H1 (cell line): Measurements from ENCODE around the gene ANKRD17. TPM values are rescaled to one million over a fixed set of nuclear protein-coding genes. Genes with fewer than 3 reads are reported as not detected.

Source experiments
- CTCF ChIA-PET: fragments of 300-600 bp; sonication (Branson Sonifier 250); formaldehyde crosslinking; loops from one replicate; lab custom pipeline; 2021; ENCODE audit not compliant: partially characterized antibody; lab: Charles Lee
- POLR2A ChIA-PET: fragments of 300-600 bp; sonication (Branson Sonifier 250); formaldehyde crosslinking; loops from one replicate; lab custom pipeline; 2021; ENCODE audit warnings: inconsistent platforms; ENCODE audit not compliant: partially characterized antibody; lab: Charles Lee
- DNase-seq, 2 experiments: peaks; one replicate each; pipeline versions ENCODE4 v3.0.0 to v3.0.0-alpha.2; 2010 to 2022; ENCODE audit warnings: low spot score in 2 of 2, low read depth in 1 of 2, mixed read lengths in 1 of 2
- FAIRE-seq: peaks from 2 replicates; lab custom pipeline; 2011; peaks lifted over from hg19 to GRCh38; lab: Jason Lieb, UNC
- H2AFZ ChIP-seq: 2 replicates; pipeline ENCODE4 v1.8.1; 2012; ENCODE audit warnings: low read length, inconsistent platforms
- H2AK5ac ChIP-seq: 2 replicates; pipeline ENCODE4 v1.6.1; 2013; ENCODE audit warnings: low read depth, low read length
- H2BK120ac ChIP-seq: replicated peaks from 2 replicates; pipeline ENCODE3; 2013; ENCODE audit warnings: low read depth, low read length, inconsistent platforms
- H2BK12ac ChIP-seq: 2 replicates; pipeline ENCODE4 v1.6.1; 2013; ENCODE audit warnings: low read depth, low read length
- H2BK15ac ChIP-seq: 2 replicates; pipeline ENCODE4 v1.6.1; 2013; ENCODE audit warnings: low read length
- H2BK20ac ChIP-seq: 2 replicates; pipeline ENCODE4 v1.6.1; 2013; ENCODE audit warnings: low read length
- H2BK5ac ChIP-seq: 2 replicates; pipeline ENCODE4 v1.6.1; 2013; ENCODE audit warnings: low read depth, low read length
- H3K14ac ChIP-seq: 2 replicates; pipeline ENCODE4 v1.6.1; 2013; ENCODE audit warnings: inconsistent platforms; ENCODE audit not compliant: insufficient read length
- H3K18ac ChIP-seq: 2 replicates; pipeline ENCODE4 v1.6.1; 2013; ENCODE audit warnings: low read length; ENCODE audit errors: extremely low read depth
- H3K23ac ChIP-seq: 2 replicates; pipeline ENCODE4 v1.6.1; 2013; ENCODE audit warnings: inconsistent platforms; ENCODE audit not compliant: insufficient read length
- H3K23me2 ChIP-seq: 2 replicates; pipeline ENCODE4 v1.6.1; 2013; ENCODE audit warnings: low read depth, low read length
- H3K27ac ChIP-seq: 2 replicates; pipeline ENCODE4 v1.6.1; 2011; ENCODE audit warnings: low read depth, low read length, inconsistent platforms
- H3K27me3 ChIP-seq, 4 experiments: replicated peaks in 1 of 4; 1 replicate in 1 of 4; 2 replicates in 3 of 4; pipeline versions ENCODE4 v1.6.1 to v1.8.1; 2011 to 2013; ENCODE audit warnings: low read length in 3 of 4, mild to moderate bottlenecking in 3 of 4, inconsistent platforms in 2 of 4, mixed read lengths in 2 of 4, moderate library complexity in 1 of 4; ENCODE audit not compliant: control insufficient read depth in 3 of 4, insufficient read depth in 3 of 4; ENCODE audit errors: extremely low read depth in 1 of 4
- H3K36me3 ChIP-seq, 4 experiments: 2 replicates each; pipeline versions ENCODE4 v1.6.1 to v1.8.1; 2011 to 2013; ENCODE audit warnings: mild to moderate bottlenecking in 4 of 4, low read length in 3 of 4, moderate library complexity in 2 of 4, control low read depth in 1 of 4, inconsistent platforms in 1 of 4; ENCODE audit not compliant: insufficient read depth in 4 of 4, control insufficient read depth in 2 of 4
- H3K4ac ChIP-seq: replicated peaks from 2 replicates; pipeline ENCODE3; 2013; ENCODE audit warnings: low read length, low read depth, mixed read lengths, inconsistent platforms; ENCODE audit not compliant: insufficient read length
- H3K4me1 ChIP-seq, 4 experiments: replicated peaks in 1 of 4; 1 replicate in 1 of 4; 2 replicates in 3 of 4; pipeline versions ENCODE4 v1.6.1 to v1.8.1; 2011 to 2013; ENCODE audit warnings: low read length in 3 of 4, inconsistent platforms in 2 of 4, mixed read lengths in 1 of 4; ENCODE audit not compliant: insufficient read depth in 4 of 4, control insufficient read depth in 3 of 4
- H3K4me2 ChIP-seq, 2 experiments: 2 replicates each; pipeline versions ENCODE4 v1.6.1 to v1.8.1; 2011 to 2013; ENCODE audit warnings: low read depth in 2 of 2, low read length in 2 of 2, control low read depth in 1 of 2, inconsistent platforms in 1 of 2, mild to moderate bottlenecking in 1 of 2; ENCODE audit not compliant: insufficient read depth in 1 of 2
- H3K4me3 ChIP-seq, 4 experiments: fragments of 200-600, 300-600 bp in 1 of 4; sonication (generic), shearing (Covaris generic), sonication (Bioruptor Twin) in 1 of 4; 2 replicates each; pipeline versions ENCODE4 v1.5.1 to v1.8.1; 2011 to 2016; ENCODE audit warnings: low read length in 4 of 4, low read depth in 3 of 4, control low read depth in 2 of 4, inconsistent platforms in 2 of 4, mild to moderate bottlenecking in 2 of 4, mixed read lengths in 1 of 4, moderate library complexity in 1 of 4; ENCODE audit not compliant: insufficient read depth in 2 of 4; ENCODE audit errors: extremely low read depth in 1 of 4
- H3K56ac ChIP-seq: replicated peaks from 2 replicates; pipeline ENCODE3; 2013; ENCODE audit warnings: low read depth, mild to moderate bottlenecking, mixed read lengths, low read length, inconsistent platforms; ENCODE audit not compliant: insufficient read length
- H3K79me1 ChIP-seq: 2 replicates; pipeline ENCODE4 v1.6.1; 2013; ENCODE audit warnings: low read depth, low read length, control low read depth
- H3K79me2 ChIP-seq, 2 experiments: 2 replicates each; pipeline versions ENCODE4 v1.6.1 to v1.8.1; 2012 to 2013; ENCODE audit warnings: low read length in 2 of 2, mild to moderate bottlenecking in 2 of 2, inconsistent platforms in 1 of 2; ENCODE audit not compliant: insufficient read depth in 2 of 2, control insufficient read depth in 1 of 2
- H3K9ac ChIP-seq, 4 experiments: replicated peaks in 1 of 4; 1 replicate in 1 of 4; 2 replicates in 3 of 4; pipeline versions ENCODE4 v1.6.1 to v1.8.1; 2011 to 2013; ENCODE audit warnings: low read depth in 3 of 4, low read length in 3 of 4, control low read depth in 2 of 4, mild to moderate bottlenecking in 2 of 4, moderate library complexity in 2 of 4, inconsistent platforms in 1 of 4; ENCODE audit errors: extremely low read depth in 1 of 4
- H3K9me3 ChIP-seq, 2 experiments: 2 replicates each; pipeline versions ENCODE4 v1.6.1 to v1.8.1; 2012 to 2013; ENCODE audit warnings: mild to moderate bottlenecking in 2 of 2, moderate library complexity in 2 of 2, control low read depth in 1 of 2, inconsistent platforms in 1 of 2, low read depth in 1 of 2, low read length in 1 of 2, mixed read lengths in 1 of 2; ENCODE audit not compliant: insufficient read depth in 2 of 2
- H4K20me1 ChIP-seq, 2 experiments: replicated peaks in 1 of 2; 2 replicates each; pipeline versions ENCODE3 to v1.8.1; 2011 to 2013; ENCODE audit warnings: inconsistent platforms in 2 of 2, low read length in 2 of 2, mild to moderate bottlenecking in 1 of 2; ENCODE audit not compliant: insufficient read depth in 2 of 2, control insufficient read depth in 1 of 2
- H4K5ac ChIP-seq: 2 replicates; pipeline ENCODE4 v1.6.1; 2013; ENCODE audit warnings: low read length, low read depth, mixed read lengths, inconsistent platforms; ENCODE audit not compliant: insufficient read length
- H4K8ac ChIP-seq: 2 replicates; pipeline ENCODE4 v1.8.0; 2013; ENCODE audit warnings: mild to moderate bottlenecking, moderate library complexity, low read length, inconsistent platforms; ENCODE audit not compliant: insufficient read depth; ENCODE audit errors: extremely low read depth
- H4K91ac ChIP-seq: replicated peaks from 2 replicates; pipeline ENCODE3; 2013; ENCODE audit warnings: low read length, mixed read lengths, inconsistent platforms; ENCODE audit not compliant: insufficient read length
- GTF2F1 ChIP-seq: IDR thresholded peaks from 2 replicates; pipeline ENCODE4 v1.6.1; 2012; ENCODE audit warnings: low read depth, low read length, improper control_type of control experiment, borderline replicate concordance
- KDM4A ChIP-seq: IDR thresholded peaks from one replicate; pipeline ENCODE4 v1.7.1; 2012; ENCODE audit warnings: low read depth, mild to moderate bottlenecking, moderate library complexity, low read length, inconsistent platforms; ENCODE audit not compliant: severe bottlenecking
- PHF8 ChIP-seq: fragments of 200-600 bp; sonication (generic); conservative IDR thresholded peaks from 2 replicates; pipeline ENCODE4 v1.7.1; 2012; ENCODE audit warnings: low read depth, mild to moderate bottlenecking, inconsistent platforms, low read length, moderate library complexity
- POLR2AphosphoS5 ChIP-seq: IDR thresholded peaks from 2 replicates; pipeline ENCODE4 v1.6.1; 2011; ENCODE audit warnings: low read depth, low read length
- RFX5 ChIP-seq: IDR thresholded peaks from 2 replicates; pipeline ENCODE4 v1.6.1; 2011; ENCODE audit warnings: low read depth, low read length, improper control_type of control experiment, borderline replicate concordance
- SAP30 ChIP-seq: fragments of 300-600 bp; sonication (generic); IDR thresholded peaks from 2 replicates; pipeline ENCODE4 v1.7.1; 2012; ENCODE audit warnings: low read length, moderate library complexity, mild to moderate bottlenecking, inconsistent platforms; ENCODE audit not compliant: insufficient read depth, insufficient replicate concordance
- SIRT6 ChIP-seq: IDR thresholded peaks from one replicate; pipeline ENCODE4 v1.7.1; 2012; ENCODE audit warnings: low read length, inconsistent platforms
- SRF ChIP-seq: IDR thresholded peaks from 2 replicates; pipeline ENCODE4 v1.6.1; 2011; ENCODE audit warnings: mild to moderate bottlenecking, low read depth, low read length, moderate library complexity
- ZNF274 ChIP-seq: IDR thresholded peaks from 2 replicates; pipeline ENCODE4 v1.7.0; 2012; ENCODE audit warnings: low read length, borderline replicate concordance; ENCODE audit errors: extremely low read depth
- WGBS, 2 experiments: shearing (Covaris generic) in 1 of 2; methylation state at CpG; one replicate each; pipeline versions ENCODE4 v1.1.6 to v1.1.7; 2013 to 2015; ENCODE audit warnings: low lambda C conversion rate in 2 of 2, mixed read lengths in 2 of 2, inconsistent platforms in 1 of 2, low coverage in 1 of 2, missing lambda C conversion rate in 1 of 2; ENCODE audit not compliant: insufficient replicate concordance in 2 of 2, insufficient coverage in 1 of 2, insufficient read length in 1 of 2; ENCODE audit errors: extremely low coverage in 1 of 2, missing lambda C conversion rate in 1 of 2; 5-methylcytosine and 5-hydroxymethylcytosine counted together
- polyA plus RNA-seq, 7 experiments: library from polyadenylated mRNA; depleted of rRNA in 3 of 7; stranded (reverse) in 5 of 7; unstranded in 2 of 7; fragments of >200 nt in 5 of 7; fragments of 200-250 nt in 2 of 7; gene quantifications; 1 replicate in 5 of 7; 2 replicates in 1 of 7; 4 replicates in 1 of 7; pipeline versions ENCODE4 v1.2.1 to v1.2.3, GENCODE V29; 2011 to 2013; ENCODE audit warnings: missing spikeins in 2 of 7, mixed read lengths in 2 of 7
- total RNA-seq: library from RNA; stranded (reverse); fragmentation: NEBNext Ultra II Directional; extraction: Animal tissue kit (Norgen Biotek cat#: 25700); gene quantifications from 2 replicates; pipeline ENCODE4 v1.2.1, GENCODE V29; 2021
- TF ChIP-seq, protein P1 (sequence below): IDR thresholded peaks from 2 replicates; pipeline ENCODE4 v1.6.1; 2012; ENCODE audit warnings: inconsistent platforms

Gene ANKRD17
- total and polyA plus RNA-seq, 2 of the 8 experiments (the other 6 are each of a cell fraction or from before 2014, with no cell fraction given): 42.4 to 93.7 TPM

DNA sequence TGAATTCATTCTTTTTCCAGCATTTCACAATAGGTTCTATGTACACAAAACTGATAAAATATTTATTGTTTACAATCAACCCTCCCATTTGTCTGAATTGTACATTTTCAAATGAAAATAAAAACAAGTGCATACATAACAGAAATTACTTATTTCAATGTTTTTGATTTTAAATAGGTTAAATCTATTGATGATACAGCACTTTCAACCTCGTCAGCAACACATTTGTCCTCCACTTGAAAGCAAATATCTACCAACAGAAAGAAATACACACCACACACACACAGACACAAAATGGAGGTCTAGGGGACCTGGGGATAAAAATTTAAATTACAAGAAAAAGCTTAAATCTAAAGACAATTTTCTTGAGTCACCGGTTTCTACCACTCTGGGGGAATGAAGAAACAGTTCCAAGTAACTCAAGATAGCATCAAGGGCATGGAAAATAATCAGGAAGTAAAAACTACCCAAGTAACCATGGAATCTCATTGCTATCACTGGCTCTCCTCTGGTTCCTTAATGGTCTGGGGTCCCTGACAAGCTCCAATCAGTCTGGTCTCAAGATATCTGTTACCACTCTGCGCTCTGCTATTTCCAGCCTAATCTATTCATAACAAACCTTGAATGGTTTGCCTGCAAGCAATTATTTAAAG is 27.6 kb downstream of the ANKRD17 start:
- POLR2A ChIA-PET: no interaction called here
- no peaks in the 10 kb centered on the region for H3K23me2 ChIP-seq
- no peak overlapping the region for H4K5ac ChIP-seq
- H3K36me3 ChIP-seq: peaks cover 2 to 20% (median 7%) of the 10 kb centered on the region in 4 experiments; a peak in 4 of 8 replicates
- H3K4me2 ChIP-seq: no peak overlapping the region
- no peak overlapping the region for H2AK5ac ChIP-seq
- no peak overlapping the region for H4K91ac ChIP-seq
- no peak overlapping the region for H3K27ac ChIP-seq
- H3K56ac ChIP-seq: no peak overlapping the region
- H3K4ac ChIP-seq: no peak overlapping the region
- TF ChIP-seq SRF: no peak
- TF ChIP-seq, protein P1, sequence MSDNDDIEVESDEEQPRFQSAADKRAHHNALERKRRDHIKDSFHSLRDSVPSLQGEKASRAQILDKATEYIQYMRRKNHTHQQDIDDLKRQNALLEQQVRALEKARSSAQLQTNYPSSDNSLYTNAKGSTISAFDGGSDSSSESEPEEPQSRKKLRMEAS: no peak
- no peak for TF ChIP-seq SAP30
- no peak for TF ChIP-seq PHF8
- no peak for TF ChIP-seq ZNF274
- no peak for TF ChIP-seq KDM4A
- no peak for TF ChIP-seq GTF2F1
- no peak for TF ChIP-seq POLR2AphosphoS5
- no peak for TF ChIP-seq RFX5
- TF ChIP-seq SIRT6: no peak
- H3K23ac ChIP-seq: no peak overlapping the region
- H3K79me1 ChIP-seq: 0 out of 2 replicates have a peak, but pooled peaks cover under 1% of the 10 kb centered on the region
- no peaks in the 10 kb centered on the region for H3K4me1 ChIP-seq
- H3K9me3 ChIP-seq: no peaks in the 10 kb centered on the region
- 92% methylated on average over 3 of the region's 3 CpGs; no CpG with 5 or more reads in 1 of the 2 experiments for WGBS, 2 experiments
- peaks cover 0 to 88% of the 10 kb centered on the region in 2 experiments; a peak in 3 of 4 replicates for H3K79me2 ChIP-seq
- H3K9ac ChIP-seq: no peak overlapping the region
- no peak overlapping the region for H3K18ac ChIP-seq
- H4K8ac ChIP-seq: no peak overlapping the region
- no peak overlapping the region for H2BK120ac ChIP-seq
- H2BK12ac ChIP-seq: no peak overlapping the region
- H2BK5ac ChIP-seq: no peak overlapping the region
- H3K27me3 ChIP-seq: no peaks in the 10 kb centered on the region
- no peak overlapping the region for H2AFZ ChIP-seq
- H2BK20ac ChIP-seq: no peak overlapping the region
- H2BK15ac ChIP-seq: no peak overlapping the region
- H3K14ac ChIP-seq: no peak overlapping the region
- no peak for FAIRE-seq
- no peak overlapping the region for H3K4me3 ChIP-seq
- H4K20me1 ChIP-seq: peaks cover 0 to 7% of the 10 kb centered on the region in 2 experiments
- CTCF ChIA-PET: no interaction called here
- DNase-seq: no peak
